Measurements from ENCODE around the gene PLXDC2.

PLXDC2 gene

GRCh38 chr10:19775296-19775695 is 40.9 kb upstream of the PLXDC2 start (continued):
- no peak for TF ChIP-seq TSHZ1 (tag by site-specific recombination; IDR thresholded peaks at IDR 0.05; ENCODE audit: borderline replicate concordance)
- TF ChIP-seq ZNF2 (tag by site-specific recombination; IDR thresholded peaks at IDR 0.05): no peak
- TF ChIP-seq ZNF398 (tag by site-specific recombination; IDR thresholded peaks at IDR 0.05): no peak

GRCh38 chr10:19777806-19778205 is 38.4 kb upstream of the PLXDC2 start:
- ChIA-PET POLR2A (no interaction called here), CTCF (interaction anchor here (1.0 kb wide), 1 partner anchor 11 kb away, joined by 3 read pairs; no protein-coding TSS in a partner anchor)
- Histone ChIP-seq H3K27ac (ENCODE audit: extremely low read depth, low read depth, low read length) (no peak overlapping the region), H3K4me1 (ENCODE audit: control insufficient read depth, insufficient read depth, low read length) (no peaks in the 10 kb centered on the region), H3K9me3 (ENCODE audit: control insufficient read depth, insufficient read depth, low read depth, low read length) (no peaks in the 10 kb centered on the region), H3K4me3 (ENCODE audit: low read depth, low read length) (no peak overlapping the region), H3K36me3 (ENCODE audit: control insufficient read depth in 2 of 2, insufficient read depth in 1 of 2, low read length in 2 of 2) (no peaks in the 10 kb centered on the region)
- TF ChIP-seq ZSCAN30 (tag by site-specific recombination; IDR thresholded peaks at IDR 0.05) (no peak), ZNF132 (tag by site-specific recombination; IDR thresholded peaks at IDR 0.05; ENCODE audit: borderline replicate concordance) (no peak)

- Histone ChIP-seq H3K27ac (ENCODE audit: extremely low read depth, low read depth, low read length) (no peak overlapping the region), H3K4me3 (ENCODE audit: low read depth, low read length) (no peak overlapping the region), H3K9me3 (ENCODE audit: control insufficient read depth, insufficient read depth, low read depth, low read length) (no peaks in the 10 kb centered on the region), H3K36me3 (ENCODE audit: control insufficient read depth in 2 of 2, insufficient read depth in 1 of 2, low read length in 2 of 2) (no peaks in the 10 kb centered on the region), H3K4me1 (ENCODE audit: control insufficient read depth, insufficient read depth, low read length) (no peaks in the 10 kb centered on the region)
- ChIA-PET CTCF (no interaction called here), POLR2A (no interaction called here)
- TF ChIP-seq ZNF16 (tag by site-specific recombination; IDR thresholded peaks at IDR 0.05; ENCODE audit: low read depth) (no peak), ZNF660 (tag by site-specific recombination; IDR thresholded peaks at IDR 0.05) (no peak), ZNF10 (tag by site-specific recombination; IDR thresholded peaks at IDR 0.05) (no peak), ZBTB20 (tag by site-specific recombination; IDR thresholded peaks at IDR 0.05) (no peak), ZNF580 (tag by site-specific recombination; IDR thresholded peaks at IDR 0.05) (no peak), KLF9 (tag by site-specific recombination; IDR thresholded peaks at IDR 0.05; ENCODE audit: low read depth) (no peak), SP7 (tag by site-specific recombination; IDR thresholded peaks at IDR 0.05) (no peak)
Measured at GRCh38 chr10:19778996-19779395, 37.2 kb upstream of the PLXDC2 start.

GRCh38 chr10:19782430-19783089 is 33.7 kb upstream of the PLXDC2 start:
- CTCF ChIA-PET: interaction anchor here (0.6 kb wide), 2 partner anchors 13 to 379 kb away, joined by 3 to 4 read pairs; no protein-coding TSS in a partner anchor
- no peak for TF ChIP-seq ZNF239 (tag by site-specific recombination; IDR thresholded peaks at IDR 0.05)
- no peak for TF ChIP-seq ZNF2 (tag by site-specific recombination; IDR thresholded peaks at IDR 0.05)
- TF ChIP-seq SP7 (tag by site-specific recombination; IDR thresholded peaks at IDR 0.05): no peak
- TF ChIP-seq ZNF133 (tag by site-specific recombination; IDR thresholded peaks at IDR 0.05): no peak
- TF ChIP-seq FEZF1 (tag by site-specific recombination; IDR thresholded peaks at IDR 0.05): no peak
- no peak for TF ChIP-seq ZNF510 (tag by site-specific recombination; IDR thresholded peaks at IDR 0.05; ENCODE audit: insufficient replicate concordance)
- no peak for TF ChIP-seq SETDB1 (IDR thresholded peaks at IDR 0.05; ENCODE audit: insufficient read length, low read length)
- TF ChIP-seq ZNF501 (tag by site-specific recombination; IDR thresholded peaks at IDR 0.05): no peak
- TF ChIP-seq KLF8 (tag by site-specific recombination; IDR thresholded peaks at IDR 0.05): no peak
- no peak for TF ChIP-seq ZNF16 (tag by site-specific recombination; IDR thresholded peaks at IDR 0.05; ENCODE audit: low read depth)
- no peak for TF ChIP-seq GLI4 (tag by site-specific recombination; IDR thresholded peaks at IDR 0.05)
- TF ChIP-seq ZBTB20 (tag by site-specific recombination; IDR thresholded peaks at IDR 0.05): no peak
- no peak for TF ChIP-seq ZNF843 (tag by site-specific recombination; IDR thresholded peaks at IDR 0.05)
- no peak for TF ChIP-seq ZBTB10 (tag by site-specific recombination; IDR thresholded peaks at IDR 0.05)

More at GRCh38 chr10:19782430-19783089, 33.7 kb upstream of the PLXDC2 start:
- no peak overlapping the region for H3K4me3 ChIP-seq (ENCODE audit: low read depth, low read length)
- H3K27ac ChIP-seq (ENCODE audit: extremely low read depth, low read depth, low read length): no peak overlapping the region
- no peaks in the 10 kb centered on the region for H3K4me1 ChIP-seq (ENCODE audit: control insufficient read depth, insufficient read depth, low read length)
- POLR2A ChIA-PET: no interaction called here
- no peaks in the 10 kb centered on the region for H3K9me3 ChIP-seq (ENCODE audit: control insufficient read depth, insufficient read depth, low read depth, low read length)
- no peaks in the 10 kb centered on the region for H3K36me3 ChIP-seq (ENCODE audit: control insufficient read depth in 2 of 2, insufficient read depth in 1 of 2, low read length in 2 of 2)
